Hepatocyte (in vitro differentiated cells): ENCODE measurements around the gene STK33. TPM values are rescaled to one million over a fixed set of nuclear protein-coding genes. Genes with fewer than 3 reads are reported as not detected.

Experiments
- DNase-seq: peaks from one replicate; pipeline ENCODE4 v3.0.0-alpha.2; 2016; ENCODE audit warnings: low spot score
- H2AFZ ChIP-seq: fragments of 200-600 bp; sonication (generic); 2 replicates; pipeline ENCODE4 v1.6.0; 2016; ENCODE audit warnings: antibody characterized with exemption, mild to moderate bottlenecking
- H3K27ac ChIP-seq: fragments of 200-600 bp; sonication (generic); 2 replicates; pipeline ENCODE4 v1.5.1; 2016; ENCODE audit warnings: mild to moderate bottlenecking
- H3K27me3 ChIP-seq: fragments of 200-600 bp; sonication (generic); 2 replicates; pipeline ENCODE4 v1.6.1; 2016
- H3K36me3 ChIP-seq: fragments of 200-600 bp; sonication (generic); replicated peaks from 2 replicates; pipeline ENCODE4 v1.5.1; 2016; ENCODE audit warnings: low read depth; ENCODE audit not compliant: insufficient read depth
- H3K4me1 ChIP-seq: fragments of 200-600 bp; sonication (generic); 2 replicates; pipeline ENCODE4 v1.5.1; 2016; ENCODE audit warnings: mild to moderate bottlenecking, moderate library complexity; ENCODE audit not compliant: insufficient read depth
- H3K4me2 ChIP-seq: fragments of 200-600 bp; sonication (generic); 2 replicates; pipeline ENCODE4 v1.6.0; 2016
- H3K4me3 ChIP-seq: fragments of 200-600 bp; sonication (generic); 2 replicates; pipeline ENCODE4 v1.5.1; 2016; ENCODE audit warnings: mild to moderate bottlenecking
- H3K79me2 ChIP-seq: fragments of 200-600 bp; sonication (generic); 2 replicates; pipeline ENCODE4 v1.6.0; 2017; ENCODE audit warnings: mild to moderate bottlenecking
- H3K9me2 ChIP-seq: fragments of 200-600 bp; sonication (generic); replicated peaks from 2 replicates; pipeline ENCODE4 v1.6.0; 2017; ENCODE audit warnings: mild to moderate bottlenecking; ENCODE audit not compliant: insufficient read depth
- H3K9me3 ChIP-seq: fragments of 200-600 bp; sonication (generic); 2 replicates; pipeline ENCODE4 v1.5.1; 2016; ENCODE audit warnings: low read depth, mild to moderate bottlenecking
- H4K20me1 ChIP-seq: fragments of 200-600 bp; sonication (generic); 2 replicates; pipeline ENCODE4 v1.6.0; 2016; ENCODE audit warnings: mild to moderate bottlenecking; ENCODE audit not compliant: insufficient read depth, poor library complexity, severe bottlenecking
- CTCF ChIP-seq: fragments of 200-600 bp; sonication (generic); IDR thresholded peaks from 2 replicates; pipeline ENCODE4 v1.5.1; 2016; ENCODE audit warnings: antibody characterized with exemption, mild to moderate bottlenecking; ENCODE audit not compliant: poor library complexity
- EZH2 ChIP-seq: fragments of 200-600 bp; sonication (generic); IDR thresholded peaks from 2 replicates; pipeline ENCODE4 v1.6.1; 2016; ENCODE audit warnings: antibody characterized with exemption, mild to moderate bottlenecking, borderline replicate concordance
- EZH2phosphoT487 ChIP-seq: fragments of 200-600 bp; sonication (generic); IDR thresholded peaks from one replicate; pipeline ENCODE4 v1.6.1; 2018; ENCODE audit warnings: antibody characterized with exemption, mild to moderate bottlenecking, low read depth, moderate library complexity; ENCODE audit not compliant: unreplicated experiment, severe bottlenecking
- WGBS: methylation state at CpG from one replicate; pipeline ENCODE4 v1.1.6; 2016; ENCODE audit warnings: low lambda C conversion rate; ENCODE audit errors: missing lambda C conversion rate; 5-methylcytosine and 5-hydroxymethylcytosine counted together
- polyA plus RNA-seq: library from polyadenylated mRNA; unstranded; fragments of >200 nt; fragmentation: Nextera tagmentation; extraction: Ambion mirVana; gene quantifications from 2 replicates; pipeline ENCODE4 v1.2.1, GENCODE V29; 2016
- total RNA-seq: library from RNA; depleted of rRNA; stranded (reverse); fragments of >200 nt; gene quantifications from 2 replicates; pipeline ENCODE4 v1.2.3, GENCODE V29; 2014

STK33 gene
- total and polyA plus RNA-seq, 2 experiments from 2014 or later = 3.0 to 12.8 TPM

- Histone ChIP-seq H3K79me2 (no peaks in the 10 kb centered on the region), H3K4me2 (no peak overlapping the region), H3K9me2 (no peaks in the 10 kb centered on the region), H2AFZ (no peak overlapping the region), H3K4me3 (no peak overlapping the region), H3K27ac (no peak overlapping the region), H4K20me1 (no peaks in the 10 kb centered on the region), H3K27me3 (no peaks in the 10 kb centered on the region), H3K36me3 (no peaks in the 10 kb centered on the region), H3K9me3 (no peaks in the 10 kb centered on the region), H3K4me1 (no peaks in the 10 kb centered on the region)
- no peak for DNase-seq
- TF ChIP-seq EZH2 (no peak), EZH2phosphoT487 (no peak), CTCF (no peak)
- 75% methylated on average over 7 of the region's 7 CpGs for WGBS
Observed at GRCh38 chr11:8368194-8368593, 225.8 kb downstream of the STK33 start.

- 94% methylated on average over 6 of the region's 6 CpGs for WGBS
- no peak overlapping the region for H2AFZ ChIP-seq
- H3K4me2 ChIP-seq = no peak overlapping the region
- DNase-seq = no peak
- H3K9me2 ChIP-seq = no peaks in the 10 kb centered on the region
- no peaks in the 10 kb centered on the region for H4K20me1 ChIP-seq
- no peaks in the 10 kb centered on the region for H3K9me3 ChIP-seq
- no peak overlapping the region for H3K27ac ChIP-seq
- H3K4me3 ChIP-seq = no peak overlapping the region
- no peaks in the 10 kb centered on the region for H3K79me2 ChIP-seq
- H3K4me1 ChIP-seq = no peaks in the 10 kb centered on the region
- TF ChIP-seq EZH2phosphoT487 (no peak), EZH2 (no peak), CTCF (no peak)
- H3K36me3 ChIP-seq = no peaks in the 10 kb centered on the region
- H3K27me3 ChIP-seq = no peaks in the 10 kb centered on the region
Observed at GRCh38 chr11:8366316-8366715, 227.7 kb downstream of the STK33 start.

- no peaks in the 10 kb centered on the region for H4K20me1 ChIP-seq
- H3K4me3 ChIP-seq = no peak overlapping the region
- no peaks in the 10 kb centered on the region for H3K4me1 ChIP-seq
- H3K27me3 ChIP-seq = no peaks in the 10 kb centered on the region
- DNase-seq = no peak
- WGBS = 84% methylated on average over 11 of the region's 11 CpGs
- H3K9me2 ChIP-seq = no peaks in the 10 kb centered on the region
- H3K9me3 ChIP-seq = no peaks in the 10 kb centered on the region
- H2AFZ ChIP-seq = no peak overlapping the region
- no peaks in the 10 kb centered on the region for H3K36me3 ChIP-seq
- no peaks in the 10 kb centered on the region for H3K79me2 ChIP-seq
- TF ChIP-seq CTCF (no peak), EZH2phosphoT487 (no peak), EZH2 (no peak)
- H3K27ac ChIP-seq = no peak overlapping the region
- H3K4me2 ChIP-seq = no peak overlapping the region
Observed at GRCh38 chr11:8365216-8365941, 228.6 kb downstream of the STK33 start.
